ENCODE results near the gene DUOXA1. TPM values are rescaled to one million over a fixed set of nuclear protein-coding genes. Genes with fewer than 3 reads are reported as not detected.

DUOXA1 gene
- total RNA-seq, 1 donor, result not detected

DNA sequence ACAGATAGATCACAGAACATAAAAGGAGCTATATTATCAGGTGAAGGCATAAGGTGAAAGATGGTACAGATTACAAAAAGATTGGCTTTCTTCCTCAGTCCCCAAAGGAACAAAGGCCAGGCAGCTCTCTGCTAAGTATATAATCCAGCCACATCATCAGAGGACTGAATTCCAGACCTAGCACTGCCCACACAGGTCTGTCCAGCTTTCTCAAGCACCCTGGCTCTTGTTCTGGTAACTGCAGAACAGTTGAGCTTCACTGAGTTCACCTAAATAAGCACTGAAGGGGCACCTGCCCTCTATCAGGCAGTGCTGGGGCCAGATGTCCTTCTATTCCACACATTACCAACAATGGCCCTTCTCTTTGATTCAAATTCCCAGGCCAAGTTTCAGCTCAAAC lies 6.3 kb downstream of the DUOXA1 start:
- DNase-seq (ENCODE audit: low read depth), result no peak
- no peak overlapping the region for H3K4me3 ChIP-seq (ENCODE audit: low read depth, low read length)
- TF ChIP-seq, protein P1, sequence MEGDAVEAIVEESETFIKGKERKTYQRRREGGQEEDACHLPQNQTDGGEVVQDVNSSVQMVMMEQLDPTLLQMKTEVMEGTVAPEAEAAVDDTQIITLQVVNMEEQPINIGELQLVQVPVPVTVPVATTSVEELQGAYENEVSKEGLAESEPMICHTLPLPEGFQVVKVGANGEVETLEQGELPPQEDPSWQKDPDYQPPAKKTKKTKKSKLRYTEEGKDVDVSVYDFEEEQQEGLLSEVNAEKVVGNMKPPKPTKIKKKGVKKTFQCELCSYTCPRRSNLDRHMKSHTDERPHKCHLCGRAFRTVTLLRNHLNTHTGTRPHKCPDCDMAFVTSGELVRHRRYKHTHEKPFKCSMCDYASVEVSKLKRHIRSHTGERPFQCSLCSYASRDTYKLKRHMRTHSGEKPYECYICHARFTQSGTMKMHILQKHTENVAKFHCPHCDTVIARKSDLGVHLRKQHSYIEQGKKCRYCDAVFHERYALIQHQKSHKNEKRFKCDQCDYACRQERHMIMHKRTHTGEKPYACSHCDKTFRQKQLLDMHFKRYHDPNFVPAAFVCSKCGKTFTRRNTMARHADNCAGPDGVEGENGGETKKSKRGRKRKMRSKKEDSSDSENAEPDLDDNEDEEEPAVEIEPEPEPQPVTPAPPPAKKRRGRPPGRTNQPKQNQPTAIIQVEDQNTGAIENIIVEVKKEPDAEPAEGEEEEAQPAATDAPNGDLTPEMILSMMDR (IDR thresholded peaks at IDR 0.05; ENCODE audit: insufficient read depth, low read depth, low read length), result no peak

DNA sequence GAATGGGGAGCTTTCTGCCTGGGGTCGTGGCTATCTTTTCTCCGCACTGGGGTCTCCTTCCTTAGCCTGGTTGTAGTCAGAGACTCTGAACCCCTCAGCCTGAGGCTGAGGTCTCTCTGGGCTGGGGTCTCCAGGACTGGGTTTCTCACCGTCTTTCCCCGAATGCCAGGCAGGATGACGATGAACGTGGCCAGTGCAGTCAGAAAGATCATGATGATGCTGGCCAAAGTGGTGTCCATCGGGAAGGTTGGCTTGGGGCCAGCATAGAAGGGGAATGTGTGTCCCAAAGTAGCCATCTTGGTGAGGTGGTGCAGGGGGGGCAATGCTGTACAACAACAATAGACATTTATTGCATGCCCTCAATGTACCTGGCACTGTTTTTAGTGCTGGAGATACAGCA lies 7.0 kb downstream of the DUOXA1 start:
- no peak for DNase-seq (ENCODE audit: low read depth)
- no peak overlapping the region for H3K4me3 ChIP-seq (ENCODE audit: low read depth, low read length)
- TF ChIP-seq, protein P1 (IDR thresholded peaks at IDR 0.05; ENCODE audit: insufficient read depth, low read depth, low read length), result no peak

DNA sequence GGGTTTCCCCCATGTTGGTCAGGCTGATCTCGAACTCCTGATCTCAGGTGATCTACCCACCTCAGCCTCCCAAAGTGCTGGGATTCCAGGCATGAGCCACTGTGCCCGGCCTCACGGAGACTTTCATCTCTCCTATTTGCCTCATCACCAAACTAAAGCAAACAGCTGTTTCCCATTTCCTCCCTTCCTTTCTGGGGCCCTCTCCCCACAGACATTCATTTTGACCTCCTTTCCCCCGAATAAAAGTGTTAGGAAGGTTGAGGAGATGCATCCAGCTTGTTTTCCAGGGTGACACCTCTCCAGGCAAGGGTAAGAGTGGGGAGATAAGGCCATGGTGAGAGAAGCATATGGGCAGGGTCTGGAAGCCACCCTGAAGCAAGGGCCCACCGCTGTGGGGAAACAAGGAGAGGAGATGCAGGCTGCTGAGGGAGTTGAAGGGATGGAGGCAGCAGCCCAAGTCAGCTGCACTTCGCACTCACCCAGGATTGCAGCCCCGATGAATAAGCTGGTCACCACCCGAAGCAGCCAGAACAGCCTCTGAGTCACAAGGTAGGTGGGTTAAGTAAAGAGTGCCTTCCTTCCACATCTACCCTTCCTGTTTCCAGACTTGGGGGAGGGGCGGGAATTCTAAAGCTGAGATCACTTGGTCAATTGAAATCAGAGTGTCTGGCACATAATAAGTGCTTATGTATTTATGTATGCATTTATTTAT lies 7.8 kb downstream of the DUOXA1 start:
- TF ChIP-seq, protein P1 (IDR thresholded peaks at IDR 0.05; ENCODE audit: insufficient read depth, low read depth, low read length), result no peak
- peak; percentile 36 for DNase-seq (ENCODE audit: low read depth)
- no peak overlapping the region for H3K4me3 ChIP-seq (ENCODE audit: low read depth, low read length)

DNA sequence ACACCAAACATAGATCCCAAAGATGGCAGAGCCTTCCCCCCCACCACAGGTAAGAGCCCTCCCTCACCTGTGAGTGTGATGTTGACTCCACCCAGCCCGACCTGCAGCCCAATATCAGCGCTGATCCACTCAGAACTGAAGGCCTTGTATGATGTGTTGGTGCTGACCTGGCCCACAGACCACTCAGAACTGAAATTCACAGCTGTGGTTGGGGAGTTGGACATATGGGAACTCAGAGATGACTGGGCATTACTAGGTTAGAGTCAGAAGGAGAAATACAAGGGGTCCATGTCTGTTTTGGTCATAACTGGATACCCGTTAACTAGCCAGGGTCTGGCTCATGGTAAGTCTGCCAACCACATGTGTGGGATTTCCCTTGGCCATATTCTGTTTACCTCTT lies 8.7 kb downstream of the DUOXA1 start:
- no peak for DNase-seq (ENCODE audit: low read depth)
- no peak overlapping the region for H3K4me3 ChIP-seq (ENCODE audit: low read depth, low read length)
- TF ChIP-seq, protein P1 (IDR thresholded peaks at IDR 0.05; ENCODE audit: insufficient read depth, low read depth, low read length), result no peak

DNA sequence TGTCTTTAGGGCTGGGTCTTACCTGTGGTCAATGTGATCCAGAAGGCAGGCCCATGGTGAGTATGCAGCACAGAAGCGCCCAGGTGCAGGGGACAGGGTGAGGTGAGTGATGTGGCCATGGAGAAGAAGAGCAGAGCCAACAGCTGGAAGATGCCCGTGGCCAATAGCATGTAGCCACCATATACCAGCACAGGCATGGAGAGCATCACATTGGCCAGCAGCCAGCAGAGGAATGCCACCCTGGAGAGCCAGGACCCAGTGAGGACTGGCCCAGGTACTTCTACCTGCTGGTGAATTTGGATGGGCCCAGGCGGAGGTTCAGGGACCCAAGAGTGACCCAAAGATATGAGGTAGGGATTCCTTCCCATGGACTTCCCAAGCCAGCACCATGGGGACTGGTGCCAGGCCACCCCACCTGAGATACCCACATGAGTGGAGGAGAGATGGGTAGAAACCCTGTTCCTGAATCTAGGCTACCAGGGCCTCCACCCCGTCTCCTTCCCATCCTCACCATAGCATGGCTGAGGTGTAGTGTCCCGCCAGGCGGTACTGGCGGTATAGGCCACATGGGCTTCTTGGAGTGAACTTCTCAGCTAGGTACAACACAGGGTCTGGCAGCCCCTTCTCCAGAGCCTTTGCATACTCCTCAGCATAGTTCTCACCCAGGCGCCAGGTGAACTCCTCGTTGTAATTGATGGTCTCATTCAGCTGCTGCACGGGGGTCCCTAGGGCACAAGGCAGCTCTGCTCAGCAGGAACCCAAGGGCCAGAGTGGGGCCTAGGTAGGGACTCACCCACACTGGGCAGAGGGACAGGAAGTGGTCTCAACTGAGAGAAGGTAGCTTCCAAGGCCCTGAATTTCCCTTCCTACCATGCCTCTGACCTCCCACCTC lies 9.4 kb downstream of the DUOXA1 start:
- TF ChIP-seq, protein P1 (IDR thresholded peaks at IDR 0.05; ENCODE audit: insufficient read depth, low read depth, low read length), result no peak
- DNase-seq (ENCODE audit: low read depth), result no peak
- H3K4me3 ChIP-seq (ENCODE audit: low read depth, low read length), result no peak overlapping the region

DNA sequence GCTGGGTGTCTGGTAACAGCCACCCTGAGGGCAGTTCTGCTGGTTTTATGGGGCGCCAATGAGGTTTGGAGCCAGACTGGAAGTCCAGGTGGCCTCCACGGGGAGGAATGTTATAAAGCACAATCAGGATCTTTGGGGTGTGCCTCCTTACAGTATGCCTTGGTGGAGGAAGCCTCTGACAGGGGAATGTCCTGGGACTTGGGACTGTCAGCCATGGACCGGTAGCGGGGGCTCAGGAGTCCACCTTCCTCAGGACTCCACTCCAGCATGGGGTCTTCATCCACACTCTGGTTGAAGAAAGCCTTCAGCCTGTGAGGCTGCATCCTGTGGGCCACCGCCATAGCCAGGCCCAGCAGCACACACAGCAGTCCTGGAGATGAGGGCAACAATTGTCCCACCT lies 10.7 kb downstream of the DUOXA1 start:
- no peak overlapping the region for H3K4me3 ChIP-seq (ENCODE audit: low read depth, low read length)
- TF ChIP-seq, protein P1 (IDR thresholded peaks at IDR 0.05; ENCODE audit: insufficient read depth, low read depth, low read length), result no peak
- DNase-seq (ENCODE audit: low read depth), result no peak
